GM12878 (cell line): ENCODE results near the gene DCTN5. TPM values are rescaled to one million over a fixed set of nuclear protein-coding genes. Genes with fewer than 3 reads are reported as not detected.

ENCODE experiments used
- ATAC-seq: fragments of 200-7000 bp; cut with Tn5 transposase; 3 replicates; pipeline ENCODE4 v1.9.1; 2020; ENCODE audit warnings: mild to moderate bottlenecking, moderate library complexity
- BruUV-seq: library from RNA; stranded (reverse); fragments of 400-500 nt; replicated peaks from 2 replicates; lab custom pipeline; 2021; lab: Mats Ljungman, UMichigan
- CTCF ChIA-PET: fragments of 300-600 bp; sonication (Branson Sonifier 250); formaldehyde crosslinking; extraction: SDS; loops from one replicate; lab custom pipeline; 2021; ENCODE audit warnings: inconsistent platforms; lab: Yijun Ruan, JAX
- POLR2A ChIA-PET: fragments of 350-600 bp; formaldehyde crosslinking; extraction: SDS; loops from one replicate; lab custom pipeline; 2021; ENCODE audit warnings: inconsistent platforms; lab: Charles Lee
- RAD21 ChIA-PET: fragments of 300-600 bp; sonication (Branson Sonifier 250); formaldehyde crosslinking; loops from one replicate; lab custom pipeline; 2023; ENCODE audit warnings: antibody characterized with exemption; ENCODE audit not compliant: unreplicated experiment; lab: Charles Lee
- SMC1A ChIA-PET: fragments of 300-600 bp; sonication (Branson Sonifier 250); formaldehyde crosslinking; loops from one replicate; lab custom pipeline; 2023; ENCODE audit not compliant: unreplicated experiment, uncharacterized antibody; lab: Charles Lee
- DNase-seq: peaks from one replicate; pipeline ENCODE4 v3.0.0-alpha.2; 2011; ENCODE audit warnings: low read depth, low spot score
- FAIRE-seq: peaks from 3 replicates; lab custom pipeline; 2011; peaks lifted over from hg19 to GRCh38; lab: Jason Lieb, UNC
- H2AFZ ChIP-seq: 2 replicates; pipeline ENCODE4 v1.6.0; 2011; ENCODE audit warnings: low read depth, low read length, control low read depth; ENCODE audit not compliant: control insufficient read depth
- H3K27ac ChIP-seq: 2 replicates; pipeline ENCODE4 v1.5.1; 2011; ENCODE audit warnings: control low read depth; ENCODE audit not compliant: control insufficient read depth, insufficient read depth
- H3K27me3 ChIP-seq, 2 experiments: replicated peaks in 1 of 2; 2 replicates each; pipeline versions ENCODE4 v1.6.0 to v1.6.1; 2011; ENCODE audit warnings: low read length in 1 of 2; ENCODE audit not compliant: control insufficient read depth in 2 of 2, insufficient read depth in 2 of 2
- H3K36me3 ChIP-seq, 2 experiments: 2 replicates each; pipeline ENCODE4 v1.5.1; 2011; ENCODE audit warnings: low read length in 1 of 2; ENCODE audit not compliant: control insufficient read depth in 2 of 2, insufficient read depth in 2 of 2
- H3K4me1 ChIP-seq: 2 replicates; pipeline ENCODE4 v1.6.1; 2011; ENCODE audit warnings: mild to moderate bottlenecking, low read length, moderate library complexity, mixed read lengths; ENCODE audit not compliant: control insufficient read depth, insufficient read depth
- H3K4me2 ChIP-seq: 2 replicates; pipeline ENCODE4 v1.6.0; 2011; ENCODE audit warnings: control low read depth; ENCODE audit not compliant: control insufficient read depth, insufficient read depth
- H3K4me3 ChIP-seq: fragments of 200-600 bp; sonication (generic); 2 replicates; pipeline ENCODE4 v1.5.1; 2016
- H3K79me2 ChIP-seq: 2 replicates; pipeline ENCODE4 v1.6.0; 2011; ENCODE audit warnings: low read length; ENCODE audit not compliant: control insufficient read depth, insufficient read depth
- H3K9ac ChIP-seq: 2 replicates; pipeline ENCODE4 v1.8.0; 2011; ENCODE audit warnings: low read length, control low read depth, mixed read lengths; ENCODE audit not compliant: control insufficient read depth, insufficient read depth
- H3K9me3 ChIP-seq: replicated peaks from 3 replicates; pipeline ENCODE4 v1.5.1; 2011; ENCODE audit warnings: mild to moderate bottlenecking, low read length; ENCODE audit not compliant: control insufficient read depth, insufficient read depth
- H4K20me1 ChIP-seq: 2 replicates; pipeline ENCODE4 v1.6.0; 2011; ENCODE audit not compliant: control insufficient read depth, insufficient read depth
- ASH2L ChIP-seq: fragments of 300-600, 200-600 bp; sonication (generic); IDR thresholded peaks from 2 replicates; pipeline ENCODE4 v1.6.1; 2017; ENCODE audit warnings: low read depth, mild to moderate bottlenecking, borderline replicate concordance
- CHD1 ChIP-seq: IDR thresholded peaks from 2 replicates; pipeline ENCODE4 v1.6.1; 2012; ENCODE audit warnings: low read depth, low read length, improper control_type of control experiment
- CHD4 ChIP-seq: fragments of 200-600 bp; sonication (generic); IDR thresholded peaks from 2 replicates; pipeline ENCODE4 v1.6.1; 2016; ENCODE audit warnings: mild to moderate bottlenecking
- CREM ChIP-seq: IDR thresholded peaks from 2 replicates; pipeline ENCODE4 v1.6.1; 2014; ENCODE audit warnings: antibody characterized with exemption, low read depth
- GABPA ChIP-seq: IDR thresholded peaks from 2 replicates; pipeline ENCODE4 v1.6.1; 2014; ENCODE audit warnings: antibody characterized with exemption, low read depth, mild to moderate bottlenecking, inconsistent platforms
- RFX5 ChIP-seq: IDR thresholded peaks from 2 replicates; pipeline ENCODE4 v1.6.1; 2011; ENCODE audit warnings: low read depth, low read length, improper control_type of control experiment
- SIN3A ChIP-seq: IDR thresholded peaks from 2 replicates; pipeline ENCODE4 v1.6.1; 2012; ENCODE audit warnings: low read depth, low read length, improper control_type of control experiment
- SPI1 ChIP-seq: IDR thresholded peaks from 2 replicates; pipeline ENCODE4 v1.6.1; 2011; ENCODE audit warnings: low read depth, mild to moderate bottlenecking, low read length, moderate library complexity, borderline replicate concordance; ENCODE audit not compliant: insufficient read depth
- TBL1XR1 ChIP-seq: IDR thresholded peaks from 2 replicates; pipeline ENCODE4 v1.6.1; 2012; ENCODE audit warnings: low read depth, low read length, improper control_type of control experiment
- TCF3 ChIP-seq: IDR thresholded peaks from 2 replicates; pipeline ENCODE4 v1.6.1; 2012; ENCODE audit warnings: low read depth, mild to moderate bottlenecking, low read length, borderline replicate concordance; ENCODE audit not compliant: insufficient read depth
- ZBED1 ChIP-seq: IDR thresholded peaks from 2 replicates; pipeline ENCODE4 v1.6.1; 2016; ENCODE audit warnings: borderline replicate concordance
- ZNF687 ChIP-seq: fragments of 450-650 bp; IDR thresholded peaks from 2 replicates; pipeline ENCODE4 v1.6.1; 2017; ENCODE audit warnings: mild to moderate bottlenecking, moderate library complexity
- ZZZ3 ChIP-seq: IDR thresholded peaks from 2 replicates; pipeline ENCODE4 v1.6.1; 2011; ENCODE audit warnings: low read depth; ENCODE audit not compliant: control insufficient read depth, insufficient read length
- WGBS: methylation state at CpG from one replicate; pipeline ENCODE4 v1.1.6; 2016; ENCODE audit warnings: low lambda C conversion rate; ENCODE audit not compliant: insufficient replicate concordance, insufficient coverage; ENCODE audit errors: missing lambda C conversion rate; 5-methylcytosine and 5-hydroxymethylcytosine counted together
- in situ Hi-C: fragments of 300-500 bp; cut with MboI; formaldehyde crosslinking; loops from 9 replicates; pipeline ENCODE4 v1.14.3; 2018; ENCODE audit warnings: mixed read lengths
- intact Hi-C: fragments of 100-400 bp; cut with micrococcal nuclease; formaldehyde crosslinking; loops from one replicate; pipeline ENCODE4 v1.14.2; 2022; ENCODE audit not compliant: unreplicated experiment
- polyA plus RNA-seq, 11 experiments: library from polyadenylated mRNA; depleted of rRNA in 4 of 11; unstranded in 6 of 11; stranded (reverse) in 5 of 11; fragments of >200 nt; fragmentation: Nextera tagmentation in 4 of 11; fragmentation: Illumina TruSeq in 1 of 11; extraction: Ambion mirVana in 4 of 11; extraction: Trizol in 1 of 11; gene quantifications; 1 replicate in 1 of 11; 2 replicates in 10 of 11; pipeline versions ENCODE4 v1.2.1 to v1.2.3, GENCODE V29; 2011 to 2016; ENCODE audit warnings: inconsistent platforms in 2 of 11, missing spikeins in 2 of 11, low read depth in 1 of 11
- total RNA-seq, 4 experiments: library from RNA; depleted of rRNA in 3 of 4; stranded (reverse); fragments of >200 nt in 3 of 4; fragmentation: Illumina TruSeq in 1 of 4; extraction: Trizol in 1 of 4; gene quantifications; 2 replicates each; pipeline versions ENCODE4 v1.2.1 to v1.2.3, GENCODE V29; 2013 to 2021

The DCTN5 gene
- total and polyA plus RNA-seq, 10 of the 15 experiments (the other 5 are each of a cell fraction or from before 2014, with no cell fraction given) = 49.1 to 153 (median 81.4) TPM

- Histone ChIP-seq H3K27me3 (no peaks in the 10 kb centered on the region), H3K9me3 (no peaks in the 10 kb centered on the region), H3K4me1 (no peaks in the 10 kb centered on the region), H4K20me1 (no peaks in the 10 kb centered on the region), H3K79me2 (no peaks in the 10 kb centered on the region), H2AFZ (no peak overlapping the region), H3K9ac (no peak overlapping the region), H3K27ac (no peak overlapping the region), H3K4me2 (no peak overlapping the region), H3K36me3 (peaks cover 1 to 11% of the 10 kb centered on the region in 2 experiments; a peak in 3 of 4 replicates), H3K4me3 (no peak overlapping the region)
- FAIRE-seq = no peak
- POLR2A ChIA-PET = no interaction called here
- CTCF ChIA-PET = no interaction called here
- no peak for ATAC-seq
- RAD21 ChIA-PET = no interaction called here
- intact Hi-C loops = no loop called here
- no peak for DNase-seq
- in situ Hi-C loops = no loop called here
- SMC1A ChIA-PET = no interaction called here
- TF ChIP-seq ZZZ3 = no peak
- TF ChIP-seq CREM = no peak
- TF ChIP-seq GABPA = no peak
- no peak for TF ChIP-seq ASH2L
- no peak for TF ChIP-seq RFX5
- no peak for TF ChIP-seq TBL1XR1
- TF ChIP-seq CHD4 = no peak
- TF ChIP-seq SPI1 = no peak
- no peak for TF ChIP-seq TCF3
- TF ChIP-seq CHD1 = no peak
- no peak for TF ChIP-seq SIN3A
- no peak for TF ChIP-seq ZBED1
- TF ChIP-seq ZNF687 = no peak
- 81% methylated on average over 6 of the region's 6 CpGs for WGBS
- no TSS peak for BruUV-seq
Observed at GRCh38 chr16:23607726-23608125, 33.5 kb upstream of the DCTN5 start.
